ENCODE results near the gene ADGRG3. TPM values are rescaled to one million over a fixed set of nuclear protein-coding genes. Genes with fewer than 3 reads are reported as not detected.

Gene ADGRG3
- total and polyA plus RNA-seq, 2 of the 8 experiments (the other 6 are each of a cell fraction or from before 2014, with no cell fraction given) = 0.28 to 0.98 TPM

- Histone ChIP-seq H3K56ac (replicated peaks; ENCODE audit: insufficient read length, low read depth, low read length) (no peak overlapping the region), H3K79me2 (ENCODE audit: control insufficient read depth in 1 of 2, insufficient read depth in 2 of 2, low read length in 2 of 2) (no peaks in the 10 kb centered on the region), H3K18ac (ENCODE audit: extremely low read depth, low read length) (no peak overlapping the region), H2BK20ac (ENCODE audit: low read length) (no peak overlapping the region), H3K9ac (replicated peaks in 1 of 4; ENCODE audit: extremely low read depth in 1 of 4, low read depth in 3 of 4, low read length in 3 of 4) (no peak overlapping the region), H3K4me2 (ENCODE audit: insufficient read depth in 1 of 2, low read depth in 2 of 2, low read length in 2 of 2) (no peak overlapping the region), H2BK12ac (ENCODE audit: low read depth, low read length) (no peak overlapping the region), H3K14ac (ENCODE audit: insufficient read length) (no peak overlapping the region), H2BK15ac (ENCODE audit: low read length) (no peak overlapping the region), H4K5ac (ENCODE audit: insufficient read length, low read depth, low read length) (no peak overlapping the region), H2BK5ac (ENCODE audit: low read depth, low read length) (no peak overlapping the region), H2AK5ac (ENCODE audit: low read depth, low read length) (no peak overlapping the region), H4K8ac (ENCODE audit: extremely low read depth, insufficient read depth, low read length) (no peak overlapping the region), H3K27ac (ENCODE audit: low read depth, low read length) (no peak overlapping the region), H3K27me3 (replicated peaks in 1 of 4; ENCODE audit: control insufficient read depth in 3 of 4, extremely low read depth in 1 of 4, insufficient read depth in 3 of 4, low read length in 3 of 4) (no peaks in the 10 kb centered on the region; a peak in 1 of 7 replicates), H3K23ac (ENCODE audit: insufficient read length) (no peak overlapping the region), H3K36me3 (ENCODE audit: control insufficient read depth in 2 of 4, insufficient read depth in 4 of 4, low read length in 3 of 4) (no peaks in the 10 kb centered on the region), H3K9me3 (ENCODE audit: insufficient read depth in 2 of 2, low read depth in 1 of 2, low read length in 1 of 2) (no peaks in the 10 kb centered on the region), H2BK120ac (replicated peaks; ENCODE audit: low read depth, low read length) (no peak overlapping the region), H3K4me1 (replicated peaks in 1 of 4; ENCODE audit: control insufficient read depth in 3 of 4, insufficient read depth in 4 of 4, low read length in 3 of 4) (no peaks in the 10 kb centered on the region), H3K4ac (replicated peaks; ENCODE audit: insufficient read length, low read depth, low read length) (no peak overlapping the region), H3K4me3 (ENCODE audit: extremely low read depth in 1 of 4, insufficient read depth in 2 of 4, low read depth in 3 of 4, low read length in 4 of 4) (no peak overlapping the region), H4K91ac (replicated peaks; ENCODE audit: insufficient read length, low read length) (no peak overlapping the region), H2AFZ (ENCODE audit: low read length) (peak overlapping the region; percentile 31; the same call in 1 of the 2 replicates), H3K23me2 (ENCODE audit: low read depth, low read length) (peaks cover 4% of the 10 kb centered on the region; the same call in 1 of the 2 replicates), H4K20me1 (replicated peaks in 1 of 2; ENCODE audit: control insufficient read depth in 1 of 2, insufficient read depth in 2 of 2, low read length in 2 of 2) (no peaks in the 10 kb centered on the region), H3K79me1 (ENCODE audit: low read depth, low read length) (no peaks in the 10 kb centered on the region)
- FAIRE-seq = no peak
- 90% methylated on average over 5 of the region's 5 CpGs; no CpG with 5 or more reads in 1 of the 2 experiments for WGBS, 2 experiments (ENCODE audit: extremely low coverage in 1 of 2, insufficient coverage in 1 of 2, insufficient read length in 1 of 2, insufficient replicate concordance in 2 of 2, low coverage in 1 of 2, low lambda C conversion rate in 2 of 2, missing lambda C conversion rate in 1 of 2)
- POLR2A ChIA-PET (ENCODE audit: partially characterized antibody) = no interaction called here
- CTCF ChIA-PET (ENCODE audit: partially characterized antibody) = interaction anchor here (1.2 to 4.2 kb wide), 6 partner anchors 8 to 63 kb away, joined by 3 to 15 read pairs (median 4); partner anchors contain the start of gene ADGRG3
- DNase-seq (ENCODE audit: low read depth in 1 of 2, low spot score in 2 of 2) = no peak
- TF ChIP-seq POLR2AphosphoS5 (IDR thresholded peaks at IDR 0.05; ENCODE audit: low read depth, low read length) (no peak), SRF (IDR thresholded peaks at IDR 0.05; ENCODE audit: low read depth, low read length) (no peak), TBP (IDR thresholded peaks at IDR 0.05; ENCODE audit: low read depth, low read length) (no peak), CEBPB (IDR thresholded peaks at IDR 0.05; ENCODE audit: low read depth, low read length) (no peak), HDAC6 (IDR thresholded peaks at IDR 0.05; ENCODE audit: low read depth, low read length) (no peak), MAX (IDR thresholded peaks at IDR 0.05) (no peak), CTCF (IDR thresholded peaks at IDR 0.05; ENCODE audit: control extremely low read depth in 1 of 3, insufficient read depth in 1 of 3, low read depth in 1 of 3, low read length in 3 of 3) (no peak), RFX5 (IDR thresholded peaks at IDR 0.05; ENCODE audit: borderline replicate concordance, low read depth, low read length) (no peak), RAD21 (IDR thresholded peaks at IDR 0.05 in 1 of 2, conservative IDR thresholded peaks at IDR 0.05 in 1 of 2; ENCODE audit: low read depth in 2 of 2, low read length in 2 of 2) (no peak)
- TF ChIP-seq, protein P1, sequence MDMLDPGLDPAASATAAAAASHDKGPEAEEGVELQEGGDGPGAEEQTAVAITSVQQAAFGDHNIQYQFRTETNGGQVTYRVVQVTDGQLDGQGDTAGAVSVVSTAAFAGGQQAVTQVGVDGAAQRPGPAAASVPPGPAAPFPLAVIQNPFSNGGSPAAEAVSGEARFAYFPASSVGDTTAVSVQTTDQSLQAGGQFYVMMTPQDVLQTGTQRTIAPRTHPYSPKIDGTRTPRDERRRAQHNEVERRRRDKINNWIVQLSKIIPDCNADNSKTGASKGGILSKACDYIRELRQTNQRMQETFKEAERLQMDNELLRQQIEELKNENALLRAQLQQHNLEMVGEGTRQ (IDR thresholded peaks at IDR 0.05; ENCODE audit: low read length) = no peak
Measured at GRCh38 chr16:57711346-57711745, 43.2 kb downstream of the ADGRG3 start.
